Astrocyte (in vitro differentiated cells and primary cell): Measurements from ENCODE around the gene PIR. TPM values are rescaled to one million over a fixed set of nuclear protein-coding genes. Genes with fewer than 3 reads are reported as not detected.

Source experiments
- DNase-seq: peaks from one replicate; pipeline ENCODE4 v3.0.0-alpha.2; 2010; ENCODE audit warnings: low read depth
- FAIRE-seq: peaks from 2 replicates; lab custom pipeline; 2011; peaks lifted over from hg19 to GRCh38; lab: Jason Lieb, UNC
- H2AFZ ChIP-seq: 2 replicates; pipeline ENCODE4 v1.6.0; 2012; ENCODE audit warnings: low read depth, low read length, inconsistent platforms
- H3K27ac ChIP-seq: 2 replicates; pipeline ENCODE4 v1.5.1; 2011; ENCODE audit warnings: low read depth, low read length, inconsistent platforms
- H3K27me3 ChIP-seq: 2 replicates; pipeline ENCODE4 v1.6.0; 2011; ENCODE audit warnings: low read length, inconsistent platforms; ENCODE audit not compliant: insufficient read depth
- H3K36me3 ChIP-seq: 2 replicates; pipeline ENCODE4 v1.5.1; 2011; ENCODE audit warnings: low read length, inconsistent platforms; ENCODE audit not compliant: insufficient read depth
- H3K4me1 ChIP-seq: 2 replicates; pipeline ENCODE4 v1.5.1; 2011; ENCODE audit warnings: low read length, inconsistent platforms; ENCODE audit not compliant: insufficient read depth
- H3K4me2 ChIP-seq: 2 replicates; pipeline ENCODE4 v1.6.0; 2012; ENCODE audit warnings: low read length, inconsistent platforms
- H3K4me3 ChIP-seq: 2 replicates; pipeline ENCODE4 v1.5.1; 2011; ENCODE audit warnings: low read depth, mild to moderate bottlenecking, low read length, inconsistent platforms; ENCODE audit not compliant: insufficient read depth
- H3K79me2 ChIP-seq: 2 replicates; pipeline ENCODE4 v1.6.0; 2012; ENCODE audit warnings: mild to moderate bottlenecking, low read length, inconsistent platforms; ENCODE audit not compliant: insufficient read depth
- H3K9ac ChIP-seq: 2 replicates; pipeline ENCODE4 v1.6.0; 2012; ENCODE audit warnings: mild to moderate bottlenecking, low read length, inconsistent platforms
- H3K9me3 ChIP-seq: 2 replicates; pipeline ENCODE4 v1.5.1; 2012; ENCODE audit warnings: low read depth, mild to moderate bottlenecking, low read length, inconsistent platforms; ENCODE audit not compliant: insufficient read depth
- H4K20me1 ChIP-seq: 2 replicates; pipeline ENCODE4 v1.6.0; 2012; ENCODE audit warnings: low read length, inconsistent platforms; ENCODE audit not compliant: insufficient read depth
- H3K27ac Mint-ChIP-seq: one replicate; pipeline ENCODE4 v1.8.0; 2021; ENCODE audit warnings: mild to moderate bottlenecking, mixed read lengths; ENCODE audit not compliant: unreplicated experiment
- H3K27me3 Mint-ChIP-seq: one replicate; pipeline ENCODE4 v1.8.0; 2021; ENCODE audit warnings: low read depth, mixed read lengths; ENCODE audit not compliant: unreplicated experiment
- H3K36me3 Mint-ChIP-seq: one replicate; pipeline ENCODE4 v1.8.0; 2021; ENCODE audit warnings: low read depth, mixed read lengths; ENCODE audit not compliant: unreplicated experiment
- H3K4me1 Mint-ChIP-seq: one replicate; pipeline ENCODE4 v1.8.0; 2021; ENCODE audit warnings: low read depth, mixed read lengths; ENCODE audit not compliant: unreplicated experiment
- H3K4me3 Mint-ChIP-seq: one replicate; pipeline ENCODE4 v1.8.0; 2021; ENCODE audit warnings: mild to moderate bottlenecking, moderate library complexity, mixed read lengths; ENCODE audit not compliant: unreplicated experiment
- H3K9me3 Mint-ChIP-seq: one replicate; pipeline ENCODE4 v1.8.0; 2021; ENCODE audit warnings: mild to moderate bottlenecking, mixed read lengths; ENCODE audit not compliant: unreplicated experiment
- EZH2 ChIP-seq: IDR thresholded peaks from 2 replicates; pipeline ENCODE4 v1.6.1; 2012; ENCODE audit warnings: mild to moderate bottlenecking, low read length, inconsistent platforms; ENCODE audit not compliant: insufficient read depth
- total RNA-seq: library from RNA; stranded (reverse); gene quantifications from 2 replicates; pipeline ENCODE4 v1.2.1, GENCODE V29; 2021
- TF ChIP-seq, protein P1 (sequence below): IDR thresholded peaks from 2 replicates; pipeline ENCODE4 v1.5.1; 2011; ENCODE audit warnings: low read depth, mild to moderate bottlenecking, inconsistent platforms, low read length, moderate library complexity; ENCODE audit not compliant: insufficient read depth

The PIR gene
- total RNA-seq, 1 donor from 2014 or later, result 5.5 TPM

DNA sequence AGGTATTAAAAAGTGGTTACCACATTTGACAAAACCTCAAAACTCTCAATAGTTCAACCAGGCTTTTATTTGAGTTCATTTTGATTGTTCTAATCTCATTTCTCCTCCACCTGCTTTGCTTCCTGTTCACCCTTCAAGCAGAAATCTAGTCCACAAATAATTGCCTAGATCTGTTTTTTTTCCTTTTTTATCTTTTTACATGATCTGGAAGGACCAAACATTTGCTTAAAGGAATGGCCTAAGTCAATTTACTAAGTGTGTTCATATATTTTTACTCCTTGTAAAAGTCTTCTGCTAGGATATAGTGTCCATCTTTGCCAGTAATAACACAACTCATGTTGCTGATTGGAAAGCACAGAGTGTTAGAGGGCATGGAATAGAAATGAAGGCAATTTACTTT, 82.7 kb downstream of the PIR start:
- Histone ChIP-seq H3K9ac (no peak overlapping the region), H4K20me1 (no peaks in the 10 kb centered on the region), H3K79me2 (no peaks in the 10 kb centered on the region), H3K4me3 (no peak overlapping the region), H3K4me1 (no peaks in the 10 kb centered on the region), H2AFZ (no peak overlapping the region), H3K9me3 (no peaks in the 10 kb centered on the region), H3K27me3 (no peaks in the 10 kb centered on the region), H3K27ac (no peak overlapping the region), H3K4me2 (no peak overlapping the region), H3K36me3 (no peaks in the 10 kb centered on the region)
- Mint-ChIP-seq H3K9me3 (no peaks in the 10 kb centered on the region), H3K27ac (no peak overlapping the region), H3K27me3 (no peaks in the 10 kb centered on the region), H3K4me1 (no peaks in the 10 kb centered on the region), H3K4me3 (no peak overlapping the region), H3K36me3 (no peaks in the 10 kb centered on the region)
- no peak for DNase-seq
- TF ChIP-seq EZH2, result no peak
- TF ChIP-seq, protein P1, sequence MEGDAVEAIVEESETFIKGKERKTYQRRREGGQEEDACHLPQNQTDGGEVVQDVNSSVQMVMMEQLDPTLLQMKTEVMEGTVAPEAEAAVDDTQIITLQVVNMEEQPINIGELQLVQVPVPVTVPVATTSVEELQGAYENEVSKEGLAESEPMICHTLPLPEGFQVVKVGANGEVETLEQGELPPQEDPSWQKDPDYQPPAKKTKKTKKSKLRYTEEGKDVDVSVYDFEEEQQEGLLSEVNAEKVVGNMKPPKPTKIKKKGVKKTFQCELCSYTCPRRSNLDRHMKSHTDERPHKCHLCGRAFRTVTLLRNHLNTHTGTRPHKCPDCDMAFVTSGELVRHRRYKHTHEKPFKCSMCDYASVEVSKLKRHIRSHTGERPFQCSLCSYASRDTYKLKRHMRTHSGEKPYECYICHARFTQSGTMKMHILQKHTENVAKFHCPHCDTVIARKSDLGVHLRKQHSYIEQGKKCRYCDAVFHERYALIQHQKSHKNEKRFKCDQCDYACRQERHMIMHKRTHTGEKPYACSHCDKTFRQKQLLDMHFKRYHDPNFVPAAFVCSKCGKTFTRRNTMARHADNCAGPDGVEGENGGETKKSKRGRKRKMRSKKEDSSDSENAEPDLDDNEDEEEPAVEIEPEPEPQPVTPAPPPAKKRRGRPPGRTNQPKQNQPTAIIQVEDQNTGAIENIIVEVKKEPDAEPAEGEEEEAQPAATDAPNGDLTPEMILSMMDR, result no peak
- FAIRE-seq, result peak; percentile 34

DNA sequence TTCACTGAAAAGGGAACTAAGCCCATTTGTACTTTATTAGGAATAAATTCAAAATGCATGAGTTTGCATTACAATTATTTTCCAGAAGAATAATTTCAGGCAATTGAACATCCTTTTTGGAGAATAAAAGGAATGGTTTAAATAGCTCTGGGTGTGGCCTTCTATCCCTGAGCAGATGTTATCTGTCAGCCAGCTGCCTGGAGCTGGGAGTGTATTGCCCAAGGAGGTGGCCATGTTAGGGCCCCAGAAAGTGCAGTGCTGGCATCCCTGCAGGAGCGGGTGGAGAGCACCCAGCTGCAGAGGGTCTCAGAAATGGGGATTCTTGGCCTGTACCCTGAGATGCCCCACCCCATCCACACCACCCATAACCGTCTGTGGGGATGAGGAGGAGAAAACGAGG, 87.3 kb downstream of the PIR start:
- FAIRE-seq, result peak; percentile 66
- Mint-ChIP-seq H3K27me3 (no peaks in the 10 kb centered on the region), H3K9me3 (no peaks in the 10 kb centered on the region), H3K4me1 (no peaks in the 10 kb centered on the region), H3K27ac (no peak overlapping the region), H3K36me3 (no peaks in the 10 kb centered on the region), H3K4me3 (no peak overlapping the region)
- Histone ChIP-seq H3K4me2 (no peak overlapping the region), H3K27me3 (no peaks in the 10 kb centered on the region), H2AFZ (no peak overlapping the region), H3K27ac (no peak overlapping the region), H4K20me1 (no peaks in the 10 kb centered on the region), H3K4me1 (no peaks in the 10 kb centered on the region), H3K9me3 (no peaks in the 10 kb centered on the region), H3K79me2 (no peaks in the 10 kb centered on the region), H3K4me3 (no peak overlapping the region), H3K36me3 (no peaks in the 10 kb centered on the region), H3K9ac (no peak overlapping the region)
- DNase-seq, result no peak
- no peak for TF ChIP-seq EZH2
- TF ChIP-seq, protein P1, result no peak

DNA sequence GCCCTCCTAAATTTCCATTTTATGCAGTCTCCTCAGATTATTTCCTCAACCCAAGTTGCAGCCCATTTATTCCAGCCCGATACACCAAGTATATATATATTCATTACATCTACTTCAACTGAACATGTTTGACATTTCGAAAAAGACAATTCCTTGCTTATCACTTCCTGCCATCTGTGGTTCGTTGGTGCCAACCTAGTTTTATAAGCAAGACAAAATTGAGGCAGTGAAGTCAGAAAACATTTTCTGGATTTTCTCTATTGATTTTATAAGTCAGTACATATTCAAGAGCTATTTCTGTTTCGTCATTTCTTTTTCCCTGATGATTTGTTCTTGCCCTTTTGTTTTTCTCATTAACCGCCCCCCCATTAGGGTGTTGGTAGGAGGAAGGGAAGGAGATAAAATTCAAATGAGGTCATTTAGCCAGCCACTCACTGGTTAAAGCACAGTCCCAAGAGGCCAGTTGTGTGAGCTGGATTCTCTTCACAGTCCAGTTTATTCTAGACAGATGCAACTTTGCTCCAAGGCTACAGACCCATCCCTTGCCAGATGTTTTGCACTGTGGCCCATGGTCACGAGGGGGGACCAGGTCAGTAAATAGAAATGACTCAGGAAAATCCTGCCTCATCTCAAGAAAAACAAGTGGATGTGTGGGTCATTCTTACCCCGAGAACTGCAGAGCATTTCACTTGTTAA, 88.6 kb downstream of the PIR start:
- no peaks in the 10 kb centered on the region for H4K20me1 ChIP-seq
- H3K27me3 Mint-ChIP-seq, result no peaks in the 10 kb centered on the region
- DNase-seq (no peak), FAIRE-seq (no peak)
- no peak overlapping the region for H3K27ac Mint-ChIP-seq
- no peaks in the 10 kb centered on the region for H3K36me3 ChIP-seq
- H3K4me1 Mint-ChIP-seq, result no peaks in the 10 kb centered on the region
- no peak overlapping the region for H3K4me3 ChIP-seq
- no peaks in the 10 kb centered on the region for H3K27me3 ChIP-seq
- no peaks in the 10 kb centered on the region for H3K9me3 Mint-ChIP-seq
- H3K4me1 ChIP-seq, result no peaks in the 10 kb centered on the region
- H3K4me3 Mint-ChIP-seq, result no peak overlapping the region
- no peaks in the 10 kb centered on the region for H3K36me3 Mint-ChIP-seq
- no peak overlapping the region for H3K4me2 ChIP-seq
- no peak overlapping the region for H3K27ac ChIP-seq
- no peak for TF ChIP-seq EZH2
- TF ChIP-seq, protein P1, result no peak
- H3K9ac ChIP-seq, result no peak overlapping the region
- no peaks in the 10 kb centered on the region for H3K79me2 ChIP-seq
- no peak overlapping the region for H2AFZ ChIP-seq
- H3K9me3 ChIP-seq, result no peaks in the 10 kb centered on the region
